Stimulated activated CD8-positive, alpha-beta memory T cell treated with anti-CD3 and anti-CD28 coated beads, Interleukin-4, amount 100 ng/mL, for 48 hours (primary cell): ENCODE data around the gene KRT20.
"Not testable (repeated sequence)": the region's sequence is repeated elsewhere in the genome, so short reads cannot be mapped to it uniquely, and the experiment has no call there.

Experiments
- DNase-seq: peaks from one replicate; pipeline ENCODE4 v3.0.0-alpha.2; 2020

Gene KRT20

DNA sequence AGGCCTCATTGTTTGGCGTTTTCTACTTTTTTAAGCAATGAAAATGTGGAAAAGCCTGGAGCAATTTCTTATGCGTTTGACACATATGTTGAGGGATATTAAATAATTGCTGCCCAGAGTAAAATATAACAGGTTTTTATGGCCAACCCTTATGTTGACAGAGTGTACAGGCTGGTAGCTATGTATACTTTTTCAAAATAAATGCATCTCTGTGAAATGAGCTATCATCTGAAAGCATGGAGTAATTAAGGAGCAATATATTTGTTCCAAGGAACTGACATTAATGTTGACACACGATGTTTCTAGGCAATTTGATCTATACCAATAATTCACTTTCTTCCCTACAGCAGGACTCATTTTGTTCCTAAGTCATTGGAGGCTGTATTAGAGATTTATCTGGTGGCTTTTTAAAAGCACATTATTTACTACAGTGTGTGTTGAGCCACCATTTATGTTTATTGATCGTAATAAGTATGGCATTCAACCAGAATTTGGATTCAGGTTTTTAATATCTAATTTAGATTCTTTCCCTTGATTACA, 11.9 kb upstream of the KRT20 start:
- DNase-seq = no peak

DNA sequence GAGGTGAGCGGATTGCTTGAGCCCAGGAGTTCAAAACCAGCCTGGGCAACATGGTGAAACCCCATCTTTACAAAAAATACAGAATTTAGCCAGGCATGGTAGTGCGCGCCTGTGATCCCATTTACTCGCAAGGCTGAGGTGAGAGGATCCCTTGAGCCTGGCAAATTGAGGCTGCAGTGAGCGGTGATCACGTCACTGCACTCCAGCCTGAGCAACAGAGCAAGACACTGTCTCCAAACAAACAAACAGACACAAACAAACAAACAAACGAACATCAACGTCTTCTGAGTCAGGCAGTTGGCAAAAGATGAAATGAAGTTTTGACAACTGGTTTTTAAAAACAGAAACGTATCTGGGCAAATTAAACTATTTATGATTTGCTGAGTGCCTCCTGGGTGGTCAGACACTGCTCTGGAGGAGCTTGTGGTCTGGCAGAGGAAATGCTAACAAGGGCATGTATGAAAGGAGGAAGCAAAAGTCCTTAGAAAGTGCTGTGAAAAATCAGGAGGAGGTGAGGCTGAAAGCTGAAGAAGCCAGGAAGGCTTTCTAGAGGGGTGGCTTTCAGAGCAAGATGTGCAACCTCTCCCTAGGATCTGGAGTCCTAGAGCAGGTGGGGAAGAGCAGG, 10.2 kb upstream of the KRT20 start:
- DNase-seq = no peak

DNA sequence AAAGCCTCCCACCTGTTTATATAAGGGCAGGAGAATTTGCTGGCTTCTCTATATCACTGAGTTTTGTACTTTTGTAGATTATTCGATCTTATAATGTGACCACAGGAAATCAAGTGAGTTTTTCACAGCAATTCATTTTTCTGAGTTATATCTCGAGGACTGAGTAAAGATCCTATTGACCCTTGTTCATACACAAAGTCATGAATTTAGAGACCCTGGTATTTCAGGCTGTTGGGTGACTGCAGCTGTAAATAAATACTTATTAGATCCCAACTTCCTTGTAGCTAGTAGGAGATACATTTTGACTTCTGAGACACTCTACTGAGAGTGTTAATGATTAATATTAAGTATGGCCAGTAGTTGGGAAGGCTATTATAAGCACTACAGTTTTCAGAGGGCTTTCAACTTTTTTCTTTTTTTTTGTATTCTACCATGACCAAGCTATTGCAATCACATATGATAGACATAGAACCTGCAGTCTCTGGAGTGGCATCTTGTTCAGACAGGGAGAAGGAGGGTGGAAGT, 3.2 kb upstream of the KRT20 start:
- DNase-seq = no peak

DNA sequence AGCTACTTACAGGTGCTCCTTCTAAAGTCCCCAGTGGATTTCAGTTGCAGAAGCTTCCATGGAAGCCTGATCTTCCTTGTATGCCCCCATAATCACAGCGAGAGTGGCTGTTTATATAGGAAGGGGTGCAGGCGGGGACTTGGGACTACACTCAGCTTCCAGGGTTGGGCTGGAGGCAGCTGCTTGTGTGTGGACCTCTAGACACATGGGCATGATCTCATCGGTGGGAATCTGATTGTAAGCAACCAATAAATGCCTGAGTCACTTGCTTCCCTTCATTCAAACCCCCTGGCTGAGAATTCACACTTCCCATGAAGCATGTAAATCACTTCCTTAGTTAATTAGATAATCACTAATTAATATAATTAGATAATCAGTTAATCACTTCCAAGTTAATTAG, 1.0 kb upstream of the KRT20 start:
- no peak for DNase-seq

DNA sequence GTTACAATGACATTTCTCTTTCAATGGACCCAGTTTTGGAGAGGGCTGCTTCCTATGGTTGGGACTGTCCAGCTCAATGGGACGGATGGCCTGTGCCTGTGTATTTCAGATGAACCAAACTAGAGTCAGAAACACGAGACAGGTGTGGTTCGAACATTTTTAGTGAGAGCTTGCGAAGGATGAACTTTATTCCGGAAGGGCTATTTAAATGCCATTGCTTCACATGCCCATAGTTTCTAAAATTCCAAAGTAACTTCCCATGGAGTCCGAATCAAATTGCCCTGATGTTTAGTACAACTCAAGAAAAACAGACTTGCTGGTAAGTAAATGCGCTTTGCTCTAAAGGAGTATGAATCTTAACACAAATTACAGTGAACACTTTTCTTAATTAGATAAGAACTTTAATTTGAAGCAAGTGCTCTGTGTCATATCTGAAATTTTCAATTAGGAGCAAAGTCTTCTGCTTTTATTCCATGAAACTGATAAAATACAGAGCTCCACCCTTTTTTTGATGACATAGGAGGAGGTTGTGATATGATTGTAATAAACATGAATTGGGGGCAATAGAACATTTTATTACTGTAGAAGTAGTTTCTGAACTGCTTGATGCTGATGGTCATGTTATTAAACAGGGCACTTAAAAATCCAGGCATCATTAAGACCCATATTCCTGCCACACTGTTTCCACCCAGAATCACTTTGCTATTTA, 1.3 kb downstream of the KRT20 start:
- DNase-seq = no peak

DNA sequence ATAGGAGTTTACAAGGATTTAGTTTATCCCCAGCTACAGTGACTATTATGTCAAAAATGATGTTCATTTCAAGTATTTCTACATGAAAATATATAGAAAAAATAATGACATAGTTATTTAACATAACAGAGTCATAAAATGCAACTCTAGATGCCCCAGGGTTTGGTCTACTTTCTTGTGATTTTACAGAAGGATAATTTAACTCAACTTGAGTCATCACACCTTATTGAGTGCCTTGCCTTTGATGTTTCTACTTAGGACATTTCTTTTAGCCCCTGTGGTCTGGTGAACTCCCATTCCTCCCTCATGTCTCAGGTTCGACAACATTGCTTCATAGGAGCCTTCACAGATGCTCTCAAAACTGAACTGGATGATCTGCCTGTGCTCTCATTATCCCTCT, 2.0 kb downstream of the KRT20 start:
- no peak for DNase-seq

DNA sequence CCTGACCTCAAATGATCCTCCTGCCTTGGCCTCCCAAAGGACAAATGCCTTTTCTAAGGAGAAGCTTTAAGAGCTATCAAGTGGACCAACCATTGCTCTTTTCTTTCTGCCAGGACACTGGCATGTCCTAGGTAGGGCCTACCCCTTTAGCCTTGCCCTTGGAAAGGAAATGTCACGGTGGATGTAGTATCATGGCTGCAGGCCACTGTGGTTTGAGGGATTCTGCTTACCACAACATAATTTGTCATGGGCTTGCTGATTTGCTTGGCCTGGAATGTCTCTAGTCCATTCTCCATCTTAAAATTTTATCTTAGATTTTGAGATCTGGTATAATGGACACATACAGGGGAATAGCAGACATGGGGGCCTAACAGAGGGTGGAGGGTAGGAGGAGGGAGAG, 6.0 kb downstream of the KRT20 start:
- DNase-seq = no peak

DNA sequence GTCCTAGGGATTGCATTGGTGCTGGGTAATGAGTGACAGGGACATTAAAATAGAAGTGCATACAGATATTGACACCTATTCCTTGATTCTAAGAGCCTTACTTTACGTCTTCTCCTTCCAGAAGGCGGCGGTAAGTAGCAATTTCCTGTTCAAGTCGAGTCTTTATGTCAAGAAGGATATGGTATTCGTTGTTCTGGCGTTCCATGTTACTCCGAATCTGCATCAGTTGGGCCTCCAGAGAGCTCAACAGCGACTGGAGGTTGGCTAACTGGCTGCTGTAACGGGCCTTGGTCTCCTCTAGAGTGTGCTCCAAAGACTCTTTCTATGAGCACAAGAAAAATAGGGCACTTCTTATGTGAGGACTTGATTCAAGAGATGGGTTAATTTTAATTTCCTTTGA, 7.0 kb downstream of the KRT20 start:
- DNase-seq = no peak

DNA sequence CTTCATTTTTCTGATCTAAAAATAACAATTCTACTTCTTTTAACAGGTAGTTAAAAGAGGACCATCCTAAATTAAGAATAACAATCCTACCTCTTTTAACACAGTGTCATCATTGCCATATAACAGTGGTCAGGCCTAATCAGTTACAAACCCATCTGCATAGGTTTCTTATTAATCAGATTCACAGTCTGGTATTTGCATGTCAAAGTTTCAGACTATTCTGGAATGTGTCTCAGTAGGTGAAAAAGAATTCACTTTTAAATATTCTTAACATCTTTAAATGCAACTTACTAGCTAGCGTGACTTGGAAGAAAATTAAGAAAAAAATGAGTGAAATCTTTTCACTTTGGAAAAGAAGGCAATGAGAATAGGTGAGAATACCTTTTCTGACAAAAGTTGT, 11.2 kb downstream of the KRT20 start:
- DNase-seq = no peak

DNA sequence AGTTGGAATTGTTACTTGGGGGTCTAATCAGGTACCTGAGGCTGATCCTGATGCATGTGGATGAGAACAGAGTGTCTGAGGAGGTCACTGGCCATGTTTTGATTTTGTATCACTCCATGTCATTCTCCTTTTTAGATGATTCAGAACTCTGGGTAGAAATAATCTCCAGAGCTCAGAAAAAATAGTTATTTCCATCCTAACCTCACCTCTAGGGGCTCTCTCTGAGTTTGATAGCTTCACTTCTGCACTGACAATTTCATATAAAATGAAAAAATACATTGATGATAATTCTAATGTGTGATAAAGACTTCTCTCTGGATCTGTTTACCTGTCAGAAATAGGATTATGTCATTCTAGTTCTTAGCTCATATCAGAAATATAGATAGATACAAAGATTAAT, 11.8 kb downstream of the KRT20 start:
- DNase-seq = no peak

DNA sequence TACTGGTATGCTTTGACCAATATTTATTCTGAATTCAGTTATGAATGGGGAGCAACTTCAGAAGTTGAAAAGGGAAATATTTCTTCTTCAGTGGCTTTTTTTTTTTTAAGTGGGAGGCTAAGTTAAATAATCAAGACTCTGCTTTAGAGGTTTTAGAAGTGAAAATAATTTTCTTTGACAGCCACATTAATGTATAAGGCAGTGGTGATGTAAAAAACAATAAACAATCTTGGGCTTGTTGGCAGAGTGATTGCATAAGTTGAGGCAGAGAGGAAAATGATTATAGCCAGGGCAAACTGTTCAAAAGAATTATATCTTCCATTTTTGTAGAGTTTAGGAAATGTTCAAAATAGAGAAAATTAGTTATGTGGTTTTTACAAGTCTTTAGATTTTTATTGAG, 12.6 kb downstream of the KRT20 start:
- no peak for DNase-seq

DNA sequence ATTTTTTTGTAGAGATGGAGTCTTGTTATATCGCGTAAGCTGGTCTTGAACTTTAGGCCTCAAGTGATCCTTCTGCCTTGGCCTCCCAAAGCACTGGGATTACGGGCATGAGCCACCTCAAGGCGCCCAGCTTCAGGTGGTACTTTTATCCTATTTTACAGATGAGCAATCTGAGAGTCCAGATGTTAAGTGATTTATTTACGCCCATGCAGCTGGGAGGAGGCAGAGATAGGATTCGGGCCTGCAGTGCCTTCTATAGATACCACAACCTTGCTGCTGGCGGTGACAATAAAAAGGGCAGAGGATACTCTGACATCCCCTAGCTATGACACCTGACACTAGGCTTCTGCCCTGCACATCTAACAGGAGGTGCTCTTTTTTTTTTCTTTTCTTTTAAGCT, 13.7 kb downstream of the KRT20 start:
- DNase-seq = no peak

DNA sequence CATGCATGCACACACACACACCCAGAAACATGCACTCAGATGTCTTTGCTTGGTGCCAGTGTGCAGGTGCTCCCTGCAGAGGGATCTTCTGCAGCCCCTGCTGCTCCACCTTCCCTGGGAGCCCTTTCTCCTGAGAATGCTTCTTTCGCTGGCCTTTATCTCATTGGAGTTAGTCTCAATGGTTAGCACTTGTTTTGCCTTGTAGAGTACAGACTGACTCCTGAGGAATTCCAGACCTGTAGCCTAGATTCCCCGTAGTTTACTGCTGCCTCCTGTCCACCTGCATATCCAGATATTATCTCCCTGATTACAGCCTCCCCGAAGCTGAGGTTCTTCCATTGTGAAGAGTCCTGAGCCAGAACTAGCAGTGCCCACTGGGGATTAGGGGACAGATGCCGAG, 14.9 kb downstream of the KRT20 start:
- DNase-seq = no peak

DNA sequence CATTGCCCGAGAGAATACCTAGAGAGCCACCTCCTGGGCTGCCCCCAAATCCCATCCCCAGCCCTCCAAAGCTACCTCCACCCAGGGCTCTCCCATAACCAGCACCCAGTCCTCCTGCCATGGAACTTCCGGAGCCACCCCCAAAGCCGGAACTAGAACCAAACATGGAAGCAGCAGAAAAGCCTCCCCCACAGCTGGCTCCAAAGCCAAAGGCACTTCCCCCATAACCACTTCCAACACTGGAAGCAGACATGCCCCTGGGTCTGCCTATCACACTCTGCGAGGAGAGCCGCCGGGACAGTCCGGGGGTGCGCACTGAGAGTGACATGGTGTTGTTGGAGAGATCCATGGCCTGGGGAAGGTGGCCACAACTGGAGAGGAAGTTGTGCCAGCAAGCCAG, 18.2 kb downstream of the KRT20 start, which contains the start of gene KRT12:
KRT12 (minus strand) TSS at position 386 of the 400 bp plus-strand sequence; CDS start at position 349, 37 bp downstream.
- no peak for DNase-seq

DNA sequence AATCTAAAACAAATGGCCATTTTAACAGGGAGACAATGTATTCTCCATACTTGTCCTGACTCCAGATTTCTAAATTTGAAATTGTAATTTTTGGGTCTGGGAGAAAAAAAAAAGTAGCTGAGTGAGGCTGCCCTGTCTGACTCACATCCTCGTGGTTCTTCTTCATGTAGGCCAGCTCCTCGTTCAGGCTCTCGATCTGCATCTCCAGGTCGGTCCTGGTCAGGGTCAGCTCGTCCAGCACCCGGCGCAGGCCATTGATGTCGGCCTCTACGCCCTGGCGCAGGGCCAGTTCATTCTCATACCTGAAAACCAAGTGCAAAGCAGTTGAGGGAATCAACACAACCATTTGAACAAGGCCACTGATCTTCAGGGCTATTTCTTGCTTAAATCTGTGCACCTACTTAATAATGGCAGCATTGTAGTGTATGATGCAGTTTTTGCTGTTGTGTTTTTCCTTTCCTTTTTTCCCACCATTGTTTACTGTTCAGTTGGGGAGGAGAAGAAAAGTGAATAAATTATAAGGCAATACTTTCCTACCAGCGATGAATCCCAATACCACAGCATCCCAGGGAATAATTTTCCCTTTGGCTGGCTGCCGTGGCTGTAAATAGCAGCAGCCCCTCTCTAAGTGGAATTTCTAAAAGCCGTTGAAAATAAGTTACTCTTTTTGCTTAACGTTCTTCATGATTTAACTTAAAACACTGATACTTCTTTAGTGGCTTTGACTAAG, 20.2 kb downstream of the KRT20 start:
- no peak for DNase-seq

DNA sequence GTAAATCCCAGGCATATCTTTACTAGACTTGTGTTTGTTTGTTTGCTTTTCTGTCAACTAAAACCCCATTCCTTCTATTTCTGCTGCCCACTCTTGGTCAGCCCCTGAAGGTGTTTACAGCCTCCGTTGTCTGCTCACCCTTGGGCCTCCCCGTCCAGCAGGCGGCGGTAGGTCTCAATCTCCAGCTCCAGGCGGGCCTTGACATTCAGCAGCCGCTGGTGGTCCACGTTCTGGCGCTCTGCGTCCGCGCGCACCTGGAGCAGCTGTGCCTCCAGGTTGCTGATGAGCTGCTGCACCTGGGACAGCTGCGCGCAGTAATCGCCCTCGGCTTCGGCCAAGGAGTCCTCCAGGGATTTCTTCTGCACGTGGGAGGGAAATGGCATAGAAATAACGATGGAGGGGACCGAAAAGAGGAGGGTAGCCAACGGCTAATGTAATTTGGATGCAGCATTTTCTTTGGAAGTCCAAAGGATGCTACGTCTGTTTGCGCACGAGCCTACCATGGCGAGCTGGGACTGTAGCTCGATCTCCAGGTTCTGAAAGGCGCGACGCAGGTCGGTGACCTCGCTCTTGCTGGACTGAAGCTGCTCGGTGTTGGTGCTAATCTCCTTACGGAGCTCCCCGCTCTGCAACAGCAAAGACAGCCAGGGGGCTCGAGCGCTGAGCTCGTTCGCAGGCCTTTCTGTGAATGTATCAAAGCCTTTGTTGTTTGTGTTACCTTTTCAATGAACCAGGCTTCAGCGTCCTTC, 21.9 kb downstream of the KRT20 start:
- peak; percentile 46 for DNase-seq

DNA sequence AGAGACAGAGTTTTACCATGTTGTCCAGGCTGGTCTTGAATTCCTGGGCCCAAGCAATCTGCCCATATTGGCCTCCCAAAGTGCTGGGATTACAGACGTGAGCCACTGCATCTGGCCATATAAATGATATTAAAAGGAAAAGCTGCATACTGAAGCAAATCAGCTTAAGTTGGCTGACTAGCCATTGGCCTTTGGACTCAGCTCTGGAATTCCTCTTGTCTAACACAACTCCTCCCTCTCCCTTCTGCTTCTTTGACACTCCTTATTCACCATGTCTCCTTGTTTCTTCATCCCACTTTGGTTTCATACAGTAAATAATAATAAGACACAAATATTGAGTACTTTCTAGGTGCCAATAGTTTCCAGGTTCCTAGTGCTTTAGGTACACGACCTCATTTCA, 25.5 kb downstream of the KRT20 start:
- no peak for DNase-seq

DNA sequence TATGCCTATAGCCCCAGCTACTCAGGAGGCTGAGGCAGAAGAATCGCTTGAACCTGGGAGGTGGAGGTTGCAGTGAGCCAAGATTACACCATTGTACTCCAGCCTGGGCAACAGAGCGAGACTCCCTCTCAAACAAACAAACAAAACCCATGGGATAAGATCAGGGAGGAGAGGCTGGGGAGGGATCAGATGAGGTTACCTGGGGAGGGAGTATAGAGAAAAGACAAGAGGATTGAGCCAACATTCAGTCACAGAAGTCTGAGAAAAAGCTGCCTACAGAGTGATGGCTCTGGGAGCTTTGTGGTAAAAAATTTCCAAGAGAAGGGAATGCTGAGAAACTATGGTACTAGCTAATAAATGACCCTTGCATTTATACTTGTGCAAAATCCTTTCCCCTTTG, 26.4 kb downstream of the KRT20 start:
- DNase-seq = not testable (repeated sequence)

DNA sequence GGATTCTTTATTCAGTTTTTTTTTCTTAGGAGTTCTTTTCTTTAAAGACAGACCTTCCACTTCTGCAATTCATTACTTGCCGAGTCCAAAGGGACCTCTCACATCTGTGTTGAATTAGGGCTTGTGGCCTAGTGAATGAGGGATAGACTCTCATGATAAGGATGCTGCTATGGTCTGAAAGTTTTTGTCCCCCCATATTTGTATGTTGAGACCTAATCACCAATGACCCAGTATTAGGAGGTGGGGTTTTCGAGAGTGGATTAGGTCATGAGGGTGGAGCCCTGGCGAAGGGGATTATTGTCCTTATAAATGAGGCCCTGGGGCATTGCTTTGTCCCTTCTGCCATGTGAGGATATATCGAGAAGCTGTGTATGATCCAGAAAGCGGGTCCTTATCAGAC, 27.5 kb downstream of the KRT20 start:
- DNase-seq = no peak

DNA sequence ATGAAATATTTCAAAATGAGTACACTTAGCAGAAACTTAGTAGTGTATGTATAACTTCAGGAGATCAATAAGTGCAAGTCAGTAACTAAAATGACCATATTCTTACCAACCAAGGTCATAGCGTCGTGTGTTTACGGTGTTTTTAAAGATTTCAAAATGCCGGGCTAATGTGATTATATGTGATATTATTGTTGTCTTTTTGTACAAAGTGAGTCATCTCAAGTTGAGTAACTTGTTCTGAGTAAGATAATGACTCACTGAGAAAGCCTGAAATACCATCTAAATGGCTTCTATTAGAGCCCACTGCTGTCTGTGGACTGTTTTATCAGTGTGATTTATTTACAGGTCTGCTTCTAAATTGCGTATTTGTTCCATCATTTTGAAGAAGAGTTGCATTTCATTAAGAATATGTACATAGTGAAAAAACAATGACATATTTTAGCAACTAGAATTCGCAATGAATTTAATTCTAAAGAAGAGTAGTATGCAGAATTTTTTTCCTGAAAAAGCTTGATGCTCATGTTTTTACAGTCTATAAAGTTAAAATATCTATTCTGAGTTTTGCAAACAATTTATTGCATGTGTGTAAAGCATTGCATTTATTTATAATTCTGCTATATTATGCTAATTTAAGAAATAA, 30.7 kb downstream of the KRT20 start:
- no peak for DNase-seq

DNA sequence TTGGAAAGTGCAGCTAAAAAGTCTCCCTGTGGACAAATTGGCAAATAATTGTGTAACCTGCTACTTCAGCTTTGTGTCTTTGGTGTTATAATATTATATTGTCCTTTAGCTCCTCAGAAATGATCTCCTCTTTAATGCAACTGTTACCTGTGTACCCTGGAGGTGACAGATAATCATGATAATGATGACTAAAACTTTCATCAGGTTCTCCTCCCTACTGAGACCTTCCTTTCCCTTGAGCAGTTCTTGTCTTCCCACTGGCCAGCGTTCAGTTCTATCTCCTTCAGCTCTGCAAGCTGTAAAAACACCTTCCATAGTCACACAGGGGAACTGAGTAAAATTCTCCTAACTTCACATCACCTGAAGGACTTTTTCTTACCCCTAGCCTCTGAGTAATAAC, 32.7 kb downstream of the KRT20 start:
- no peak for DNase-seq

DNA sequence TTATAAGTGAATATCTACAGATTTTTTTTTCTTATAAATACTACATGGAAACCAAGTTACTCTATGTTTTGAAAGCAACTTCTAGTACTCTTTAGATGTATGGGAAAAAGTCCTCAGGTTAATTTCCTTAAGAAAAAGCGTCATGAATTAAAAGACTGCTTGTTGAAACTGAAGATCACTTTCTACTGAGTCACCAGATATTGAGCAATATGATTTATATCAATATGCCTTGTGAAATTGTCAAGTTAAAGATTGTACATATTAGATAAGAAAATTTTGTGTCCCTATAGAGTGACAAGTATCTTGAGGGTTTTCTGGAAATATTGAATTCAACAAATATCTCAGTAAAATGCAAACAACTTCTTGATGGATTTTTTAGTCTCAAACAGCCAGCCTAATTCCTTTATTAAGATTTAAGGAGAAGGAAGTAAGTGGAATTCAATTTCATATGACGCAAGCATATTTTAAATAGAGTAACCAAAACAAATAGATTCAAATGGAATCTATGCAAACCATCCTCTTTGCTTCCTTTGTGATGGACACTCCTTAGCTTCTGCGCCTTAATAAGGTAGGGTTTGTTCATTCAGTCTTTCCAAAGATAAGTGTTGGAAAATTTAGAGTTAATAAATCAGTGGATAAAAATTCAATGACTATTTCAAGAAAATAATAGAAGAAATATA, 34.6 kb downstream of the KRT20 start:
- DNase-seq = no peak
